ENCODE results near the gene NOSIP.

GRCh38 chr19:49570997-49571676, 9.2 kb downstream of the NOSIP start:
- TF ChIP-seq GATA3 (IDR thresholded peaks at IDR 0.05; ENCODE audit: low read depth, low read length) = no peak
- no peak for TF ChIP-seq GATA2 (IDR thresholded peaks at IDR 0.05; ENCODE audit: low read depth, low read length)

Measured in SH-SY5Y (cell line).